Endodermal cell (in vitro differentiated cells): ENCODE measurements around the gene ZNF334. TPM values are rescaled to one million over a fixed set of nuclear protein-coding genes. Genes with fewer than 3 reads are reported as not detected.

Experiments used
- DNase-seq: peaks from one replicate; pipeline ENCODE4 v3.0.0-alpha.2; 2017
- H3K27ac ChIP-seq: 2 replicates; pipeline ENCODE4 v1.5.1; 2013; ENCODE audit warnings: mild to moderate bottlenecking, low read depth, low read length, moderate library complexity
- H3K27me3 ChIP-seq: 2 replicates; pipeline ENCODE4 v1.6.1; 2013; ENCODE audit warnings: mild to moderate bottlenecking, low read length, moderate library complexity; ENCODE audit not compliant: insufficient read depth, control insufficient read depth, poor library complexity, severe bottlenecking
- H3K36me3 ChIP-seq: 2 replicates; pipeline ENCODE4 v1.7.0; 2013; ENCODE audit warnings: mild to moderate bottlenecking, low read length, moderate library complexity; ENCODE audit not compliant: control insufficient read depth, insufficient read depth
- H3K4me1 ChIP-seq: one replicate; pipeline ENCODE4 v1.7.0; 2013; ENCODE audit warnings: low read length; ENCODE audit not compliant: control insufficient read depth, insufficient read depth
- H3K4me3 ChIP-seq: 2 replicates; pipeline ENCODE4 v1.5.1; 2013; ENCODE audit warnings: mild to moderate bottlenecking, low read length, moderate library complexity
- H3K9ac ChIP-seq: 2 replicates; pipeline ENCODE4 v1.6.1; 2013; ENCODE audit warnings: mild to moderate bottlenecking, low read length, moderate library complexity; ENCODE audit not compliant: poor library complexity, severe bottlenecking; ENCODE audit errors: extremely low read depth
- H3K9me3 ChIP-seq: 2 replicates; pipeline ENCODE4 v1.6.1; 2013; ENCODE audit warnings: mild to moderate bottlenecking, low read length, moderate library complexity; ENCODE audit not compliant: control insufficient read depth
- H3K27ac Mint-ChIP-seq: 2 replicates; pipeline ENCODE4 v1.8.0; 2020; ENCODE audit warnings: mixed read lengths
- H3K27me3 Mint-ChIP-seq: 2 replicates; pipeline ENCODE4 v1.8.0; 2021; ENCODE audit warnings: mild to moderate bottlenecking, mixed read lengths; ENCODE audit not compliant: insufficient read depth
- H3K36me3 Mint-ChIP-seq: 2 replicates; pipeline ENCODE4 v1.8.0; 2020; ENCODE audit warnings: low read depth, mixed read lengths
- H3K4me1 Mint-ChIP-seq: 2 replicates; pipeline ENCODE4 v1.8.0; 2020; ENCODE audit warnings: mixed read lengths
- H3K4me3 Mint-ChIP-seq: 2 replicates; pipeline ENCODE4 v1.8.0; 2020; ENCODE audit warnings: mild to moderate bottlenecking, moderate library complexity, mixed read lengths
- H3K9me3 Mint-ChIP-seq: 2 replicates; pipeline ENCODE4 v1.8.0; 2020; ENCODE audit warnings: mild to moderate bottlenecking, mixed read lengths
- CTCF ChIP-seq: fragments of 200-600 bp; sonication (generic); conservative IDR thresholded peaks from 2 replicates; pipeline ENCODE4 v1.5.0; 2021; ENCODE audit warnings: antibody characterized with exemption, mild to moderate bottlenecking
- WGBS, 2 experiments: methylation state at CpG; one replicate each; pipeline versions ENCODE4 v1.1.5 to v1.1.7; 2013; ENCODE audit warnings: missing lambda C conversion rate in 2 of 2, mixed read lengths in 1 of 2; ENCODE audit not compliant: insufficient coverage in 1 of 2, insufficient read length in 1 of 2; 5-methylcytosine and 5-hydroxymethylcytosine counted together
- total RNA-seq, 2 donors: library from RNA; stranded (reverse); fragmentation: NEBNext Ultra II Directional in 1 of 2; extraction: Animal tissue kit (Norgen Biotek cat#: 25700) in 1 of 2; gene quantifications; 2 replicates in 1 of 2; 3 replicates in 1 of 2; pipeline ENCODE4 v1.2.1, GENCODE V29; 2021

The ZNF334 gene
- total RNA-seq, 2 donors from 2014 or later = 21.1 to 31.7 TPM

DNA sequence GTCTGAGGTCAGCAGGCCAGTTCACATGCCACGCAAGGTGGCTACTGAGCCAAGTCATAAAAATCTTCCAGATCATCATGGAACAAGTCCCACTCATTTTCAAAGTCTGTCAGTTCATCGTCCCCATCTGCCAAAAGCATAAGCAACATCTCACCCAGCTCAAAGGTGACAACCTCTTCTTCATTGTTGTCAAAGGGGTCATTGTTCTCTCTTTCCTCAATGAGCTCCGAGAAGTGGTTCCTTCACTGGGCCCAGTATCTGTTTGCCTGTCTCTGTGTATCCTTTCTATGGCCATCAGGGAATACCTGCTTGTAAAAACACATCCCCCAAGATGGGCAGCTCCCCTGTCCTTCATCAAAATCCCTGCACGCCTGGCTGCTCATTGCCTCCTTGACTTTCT is 49.5 kb downstream of the ZNF334 start:
- no peak overlapping the region for H3K27ac ChIP-seq
- no peaks in the 10 kb centered on the region for H3K9me3 ChIP-seq
- Mint-ChIP-seq H3K4me3 (no peak overlapping the region), H3K36me3 (no peaks in the 10 kb centered on the region), H3K4me1 (peaks cover 5% of the 10 kb centered on the region), H3K9me3 (no peaks in the 10 kb centered on the region), H3K27ac (no peak overlapping the region), H3K27me3 (peaks cover under 1% of the 10 kb centered on the region)
- no peak overlapping the region for H3K9ac ChIP-seq
- TF ChIP-seq CTCF = no peak
- H3K4me3 ChIP-seq = no peak overlapping the region
- DNase-seq = no peak
- WGBS, 2 experiments = 90 to 94% methylated on average over 4 of the region's 4 CpGs
- H3K4me1 ChIP-seq = no peaks in the 10 kb centered on the region
- no peaks in the 10 kb centered on the region for H3K27me3 ChIP-seq
- H3K36me3 ChIP-seq = no peaks in the 10 kb centered on the region

DNA sequence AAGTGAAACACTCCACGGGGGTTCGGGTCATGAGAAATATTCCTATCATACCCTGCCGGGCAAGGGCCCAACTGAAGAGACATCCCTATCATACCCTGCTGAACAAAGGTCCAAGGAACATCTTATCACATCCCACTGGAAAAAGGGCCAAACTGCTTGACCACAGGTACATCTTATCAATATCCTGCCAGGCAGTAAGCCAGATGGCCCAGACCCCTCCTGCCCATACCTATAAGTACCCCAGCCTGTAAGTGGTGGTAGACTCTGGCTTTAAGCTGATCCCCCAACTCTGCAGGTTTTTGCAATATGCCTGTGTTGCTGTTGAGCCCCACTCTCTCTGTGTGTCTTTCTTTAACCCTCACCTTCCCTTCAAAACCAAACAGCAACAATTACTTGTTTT is 51.6 kb downstream of the ZNF334 start:
- no peak for TF ChIP-seq CTCF

DNA sequence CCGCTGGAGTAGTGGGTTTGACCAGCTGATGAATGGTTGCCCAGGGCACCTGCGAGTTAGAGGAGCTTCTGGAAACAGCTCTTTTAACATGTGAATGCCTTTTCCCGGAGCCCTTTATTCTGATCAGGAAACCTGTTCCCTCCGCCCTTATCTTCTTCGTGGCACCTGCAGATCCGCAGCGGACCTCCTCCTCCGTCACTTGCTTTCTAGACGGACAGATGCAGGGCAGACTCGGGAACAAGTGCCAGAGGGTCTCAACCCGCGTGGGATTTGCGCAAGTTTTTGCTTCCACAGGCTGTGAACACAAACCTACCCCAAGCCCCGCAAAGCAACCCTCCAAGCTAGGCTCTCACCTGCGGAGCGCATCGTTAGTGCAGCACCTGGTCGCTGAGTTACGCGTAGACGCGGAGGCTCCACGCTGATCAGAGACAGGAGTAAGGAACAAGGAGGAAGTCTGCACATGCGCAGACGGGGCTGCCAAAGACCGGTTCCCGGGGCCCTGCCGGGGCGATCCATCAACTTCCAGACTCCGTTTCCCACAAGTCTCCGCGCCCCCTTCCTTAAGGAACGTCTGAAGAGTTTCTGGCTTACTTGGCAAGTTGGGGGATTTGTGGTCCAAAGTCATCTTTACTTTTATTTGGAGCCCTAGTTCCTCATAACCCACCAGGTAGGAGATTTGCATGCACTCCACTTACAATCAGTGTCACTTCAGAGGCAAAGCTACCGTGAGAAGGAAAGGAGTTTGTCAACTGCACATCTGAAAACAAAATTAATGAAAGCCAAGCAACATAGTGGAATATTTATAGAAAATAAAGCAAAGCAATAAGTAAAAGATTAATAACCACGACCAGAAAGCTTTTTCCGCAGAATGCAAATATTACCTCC is 54.3 kb downstream of the ZNF334 start:
- WGBS, 2 experiments = 15 to 23% methylated on average over 32 to 35 of the region's 36 CpGs
- peaks cover 18% of the 10 kb centered on the region for H3K27me3 Mint-ChIP-seq
- H3K9ac ChIP-seq = peak overlapping the region; percentile 42
- H3K27me3 ChIP-seq = no peaks in the 10 kb centered on the region
- H3K36me3 Mint-ChIP-seq = peaks cover 20% of the 10 kb centered on the region
- DNase-seq = peak; percentile 96
- peak overlapping the region; percentile 86 for H3K4me3 ChIP-seq
- H3K36me3 ChIP-seq = no peaks in the 10 kb centered on the region
- H3K4me1 ChIP-seq = no peaks in the 10 kb centered on the region
- peaks cover 32% of the 10 kb centered on the region for H3K9me3 Mint-ChIP-seq
- H3K4me3 Mint-ChIP-seq = peak overlapping the region; percentile 69
- H3K9me3 ChIP-seq = peaks cover 35% of the 10 kb centered on the region
- H3K27ac Mint-ChIP-seq = no peak overlapping the region
- no peak overlapping the region for H3K27ac ChIP-seq
- no peak for TF ChIP-seq CTCF
- peaks cover 5% of the 10 kb centered on the region for H3K4me1 Mint-ChIP-seq

More for the DNA sequence above, 51.6 kb downstream of the ZNF334 start:
- DNase-seq = no peak
- H3K4me1 Mint-ChIP-seq = peaks cover 5% of the 10 kb centered on the region
- Histone ChIP-seq H3K4me3 (no peak overlapping the region), H3K27me3 (no peaks in the 10 kb centered on the region), H3K9ac (no peak overlapping the region), H3K27ac (no peak overlapping the region), H3K9me3 (peaks cover 15% of the 10 kb centered on the region), H3K4me1 (no peaks in the 10 kb centered on the region), H3K36me3 (no peaks in the 10 kb centered on the region)
- H3K27me3 Mint-ChIP-seq = peaks cover 15% of the 10 kb centered on the region
- H3K4me3 Mint-ChIP-seq = no peak overlapping the region
- 91 to 100% methylated on average over 1 to 3 of the region's 3 CpGs for WGBS, 2 experiments
- peaks cover 10% of the 10 kb centered on the region for H3K9me3 Mint-ChIP-seq
- no peak overlapping the region for H3K27ac Mint-ChIP-seq
- H3K36me3 Mint-ChIP-seq = peaks cover 9% of the 10 kb centered on the region
